SK-N-SH (cell line): ENCODE data around the gene P2RY11. TPM values are rescaled to one million over a fixed set of nuclear protein-coding genes. Genes with fewer than 3 reads are reported as not detected.

ENCODE experiments used
- CTCF ChIA-PET: fragments of 300-600, 350-600 bp; formaldehyde crosslinking; extraction: SDS; loops from one replicate; lab custom pipeline; 2021; lab: Yijun Ruan, JAX
- POLR2A ChIA-PET: fragments of 350-600 bp; sonication (Branson Sonifier 250); formaldehyde crosslinking; extraction: SDS; loops from one replicate; lab custom pipeline; 2020; ENCODE audit warnings: antibody characterized with exemption, inconsistent platforms; lab: Yijun Ruan, JAX
- DNase-seq: peaks from one replicate; pipeline ENCODE4 v3.0.0; 2012
- H2AFZ ChIP-seq: fragments of 200-600 bp; sonication (generic); 2 replicates; pipeline ENCODE4 v1.8.1; 2016; ENCODE audit warnings: antibody characterized with exemption, mild to moderate bottlenecking, low read depth
- H3F3A ChIP-seq: fragments of 200-600 bp; sonication (generic); replicated peaks from 2 replicates; pipeline ENCODE3; 2016; ENCODE audit warnings: antibody characterized with exemption, mild to moderate bottlenecking; ENCODE audit not compliant: insufficient read depth
- H3K27ac ChIP-seq, 2 experiments: fragments of 200-500 bp in 1 of 2; fragments of 200-600 bp in 1 of 2; sonication (Bioruptor generic) in 1 of 2; sonication (generic), shearing (Covaris generic) in 1 of 2; 2 replicates each; pipeline versions ENCODE4 v1.5.1 to v1.6.1; 2014 to 2016; ENCODE audit warnings: low read depth in 2 of 2, inconsistent platforms in 1 of 2, low read length in 1 of 2, mild to moderate bottlenecking in 1 of 2, mixed read lengths in 1 of 2
- H3K27me3 ChIP-seq: fragments of 200-600 bp; sonication (generic), shearing (Covaris generic); 2 replicates; pipeline ENCODE4 v1.6.1; 2016; ENCODE audit warnings: mixed run types; ENCODE audit not compliant: insufficient read depth
- H3K36me3 ChIP-seq, 2 experiments: fragments of 200-500 bp in 1 of 2; fragments of 200-600 bp in 1 of 2; sonication (Bioruptor generic) in 1 of 2; sonication (generic) in 1 of 2; replicated peaks in 1 of 2; 2 replicates each; pipeline versions ENCODE3 to v1.5.1; 2014 to 2016; ENCODE audit warnings: low read length in 1 of 2, mild to moderate bottlenecking in 1 of 2; ENCODE audit not compliant: insufficient read depth in 2 of 2, control insufficient read depth in 1 of 2
- H3K4me1 ChIP-seq, 2 experiments: fragments of 200-500 bp in 1 of 2; fragments of 200-600 bp in 1 of 2; sonication (Bioruptor generic) in 1 of 2; sonication (generic), shearing (Covaris generic) in 1 of 2; 2 replicates each; pipeline versions ENCODE4 v1.5.1 to v1.6.1; 2014 to 2016; ENCODE audit warnings: low read depth in 1 of 2, low read length in 1 of 2, mixed run types in 1 of 2; ENCODE audit not compliant: insufficient read depth in 2 of 2, control insufficient read depth in 1 of 2
- H3K4me2 ChIP-seq: fragments of 200-600 bp; sonication (generic), shearing (Covaris generic); 2 replicates; pipeline ENCODE4 v1.6.1; 2017; ENCODE audit warnings: mixed run types
- H3K4me3 ChIP-seq, 2 experiments: fragments of 200-500 bp in 1 of 2; fragments of 200-600 bp in 1 of 2; sonication (Bioruptor generic) in 1 of 2; sonication (generic), shearing (Covaris generic) in 1 of 2; 2 replicates each; pipeline versions ENCODE4 v1.5.1 to v1.8.1; 2014 to 2016; ENCODE audit warnings: low read depth in 2 of 2, inconsistent platforms in 1 of 2, low read length in 1 of 2, mild to moderate bottlenecking in 1 of 2, mixed read lengths in 1 of 2, moderate library complexity in 1 of 2
- H3K79me2 ChIP-seq: fragments of 200-600 bp; sonication (generic); 2 replicates; pipeline ENCODE4 v1.8.1; 2017; ENCODE audit warnings: mild to moderate bottlenecking; ENCODE audit not compliant: insufficient read depth
- H3K9ac ChIP-seq: fragments of 200-600 bp; sonication (generic); 2 replicates; pipeline ENCODE4 v1.6.1; 2017; ENCODE audit warnings: mixed run types
- H3K9me2 ChIP-seq: fragments of 200-600 bp; sonication (generic); 2 replicates; pipeline ENCODE4 v1.6.1; 2017; ENCODE audit warnings: mixed run types
- H3K9me3 ChIP-seq: fragments of 200-600 bp; sonication (generic); 2 replicates; pipeline ENCODE4 v1.6.1; 2017; ENCODE audit warnings: mixed run types, mild to moderate bottlenecking, moderate library complexity
- H4K20me1 ChIP-seq: fragments of 200-600 bp; sonication (generic); 2 replicates; pipeline ENCODE4 v1.6.1; 2017; ENCODE audit warnings: mild to moderate bottlenecking, mixed run types; ENCODE audit not compliant: insufficient read depth
- ELF1 ChIP-seq: IDR thresholded peaks from 2 replicates; pipeline ENCODE4 v1.4.0; 2012
- EP300 ChIP-seq, 2 experiments: IDR thresholded peaks; 2 replicates each; pipeline versions ENCODE4 v1.4.0 to v1.6.1; 2012; ENCODE audit warnings: borderline replicate concordance in 1 of 2, low read depth in 1 of 2, low read length in 1 of 2
- EZH2phosphoT487 ChIP-seq: fragments of 200-600 bp; sonication (generic); IDR thresholded peaks from 2 replicates; pipeline ENCODE4 v1.6.1; 2017; ENCODE audit warnings: low read depth, mixed run types, mild to moderate bottlenecking, antibody characterized with exemption, moderate library complexity, borderline replicate concordance
- FOSL2 ChIP-seq: IDR thresholded peaks from 2 replicates; pipeline ENCODE4 v1.4.0; 2012; ENCODE audit warnings: low read depth, mild to moderate bottlenecking, moderate library complexity, borderline replicate concordance
- GATA2 ChIP-seq: sonication (generic); formaldehyde crosslinking; IDR thresholded peaks from 2 replicates; pipeline ENCODE4 v1.5.0; 2020; ENCODE audit warnings: mild to moderate bottlenecking, missing genetic modification reagents
- JUND ChIP-seq: IDR thresholded peaks from 2 replicates; pipeline ENCODE4 v1.4.0; 2012
- MEF2A ChIP-seq: IDR thresholded peaks from 2 replicates; pipeline ENCODE4 v1.4.0; 2012; ENCODE audit warnings: low read depth, borderline replicate concordance
- MXI1 ChIP-seq: IDR thresholded peaks from 2 replicates; pipeline ENCODE4 v1.6.1; 2012; ENCODE audit warnings: mild to moderate bottlenecking, low read depth, low read length, improper control_type of control experiment
- NFIC ChIP-seq: IDR thresholded peaks from 2 replicates; pipeline ENCODE4 v1.4.0; 2012; ENCODE audit warnings: borderline replicate concordance
- NRF1 ChIP-seq: IDR thresholded peaks from 2 replicates; pipeline ENCODE4 v1.6.1; 2012; ENCODE audit warnings: low read depth, mild to moderate bottlenecking, low read length
- POLR2AphosphoS5 ChIP-seq: IDR thresholded peaks from 2 replicates; pipeline ENCODE4 v1.6.1; 2012; ENCODE audit warnings: low read depth, low read length
- RCOR1 ChIP-seq: fragments of 150-350 bp; IDR thresholded peaks from 2 replicates; pipeline ENCODE4 v1.6.1; 2017; ENCODE audit warnings: antibody characterized with exemption, low read length
- RXRA ChIP-seq: IDR thresholded peaks from 2 replicates; pipeline ENCODE4 v1.4.0; 2012; ENCODE audit warnings: low read depth, mild to moderate bottlenecking, borderline replicate concordance
- SMC3 ChIP-seq: IDR thresholded peaks from 2 replicates; pipeline ENCODE4 v1.6.1; 2012; ENCODE audit warnings: low read depth, low read length, improper control_type of control experiment
- TAF1 ChIP-seq: IDR thresholded peaks from 2 replicates; pipeline ENCODE4 v1.6.1; 2012; ENCODE audit warnings: low read depth, mild to moderate bottlenecking, low read length, moderate library complexity, borderline replicate concordance
- TCF12 ChIP-seq: IDR thresholded peaks from 2 replicates; pipeline ENCODE4 v1.4.0; 2012
- TEAD4 ChIP-seq: IDR thresholded peaks from 2 replicates; pipeline ENCODE4 v1.4.0; 2012; ENCODE audit warnings: mild to moderate bottlenecking, borderline replicate concordance; ENCODE audit not compliant: insufficient read depth
- WGBS: methylation state at CpG from one replicate; pipeline ENCODE4 v1.1.6; 2017; ENCODE audit warnings: low lambda C conversion rate; 5-methylcytosine and 5-hydroxymethylcytosine counted together
- polyA plus RNA-seq, 3 experiments: library from polyadenylated mRNA; depleted of rRNA; stranded (reverse); fragments of >200 nt; gene quantifications; 2 replicates each; pipeline ENCODE4 v1.2.3, GENCODE V29; 2012
- TF ChIP-seq, protein P1 (sequence below): IDR thresholded peaks from 2 replicates; pipeline ENCODE4; 2012
- TF ChIP-seq, protein P2 (sequence below): IDR thresholded peaks from 2 replicates; pipeline ENCODE4 v1.4.0; 2012; ENCODE audit warnings: low read depth
- TF ChIP-seq, protein P3 (sequence below): fragments of 150-350 bp; IDR thresholded peaks from 2 replicates; pipeline ENCODE4 v1.6.1; 2016; ENCODE audit warnings: mild to moderate bottlenecking, low read depth, low read length
- TF ChIP-seq, protein P4 (sequence below): IDR thresholded peaks from 2 replicates; pipeline ENCODE4 v1.6.1; 2012; ENCODE audit warnings: mild to moderate bottlenecking, low read depth, low read length, moderate library complexity

The P2RY11 gene
- polyA plus RNA-seq, 1 of the 3 experiments (the other 2 are of a cell fraction), result 6.8 TPM

DNA sequence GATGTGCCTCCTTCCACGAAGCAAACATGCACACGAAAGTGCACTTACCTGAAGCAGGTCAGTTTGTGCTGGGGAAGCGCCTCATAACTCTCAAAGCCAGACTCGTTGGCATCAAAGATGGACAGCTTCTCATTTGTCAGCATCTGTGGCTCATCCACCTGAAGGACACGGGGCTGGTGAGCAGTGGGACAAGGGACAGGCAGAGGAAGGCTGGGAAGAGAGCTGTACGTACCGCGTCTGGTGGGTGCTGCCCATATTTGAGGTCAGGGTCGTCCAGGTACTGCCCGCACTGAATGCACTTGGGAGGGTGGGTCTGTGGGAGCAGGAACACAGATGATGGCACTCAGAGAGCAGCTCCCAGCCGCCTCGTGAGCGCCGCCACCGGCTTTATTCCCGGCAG, 48.1 kb downstream of the P2RY11 start:
- TF ChIP-seq SMC3, result no peak
- no peak for TF ChIP-seq EP300 (IDR thresholded peaks at IDR 0.05; ENCODE audit: borderline replicate concordance in 1 of 2, low read depth in 1 of 2, low read length in 1 of 2)
- no peak for TF ChIP-seq NFIC
- TF ChIP-seq TCF12, result no peak
- TF ChIP-seq, protein P1, sequence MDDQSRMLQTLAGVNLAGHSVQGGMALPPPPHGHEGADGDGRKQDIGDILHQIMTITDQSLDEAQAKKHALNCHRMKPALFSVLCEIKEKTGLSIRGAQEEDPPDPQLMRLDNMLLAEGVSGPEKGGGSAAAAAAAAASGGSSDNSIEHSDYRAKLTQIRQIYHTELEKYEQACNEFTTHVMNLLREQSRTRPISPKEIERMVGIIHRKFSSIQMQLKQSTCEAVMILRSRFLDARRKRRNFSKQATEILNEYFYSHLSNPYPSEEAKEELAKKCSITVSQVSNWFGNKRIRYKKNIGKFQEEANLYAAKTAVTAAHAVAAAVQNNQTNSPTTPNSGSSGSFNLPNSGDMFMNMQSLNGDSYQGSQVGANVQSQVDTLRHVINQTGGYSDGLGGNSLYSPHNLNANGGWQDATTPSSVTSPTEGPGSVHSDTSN, result no peak
- TF ChIP-seq, protein P2, sequence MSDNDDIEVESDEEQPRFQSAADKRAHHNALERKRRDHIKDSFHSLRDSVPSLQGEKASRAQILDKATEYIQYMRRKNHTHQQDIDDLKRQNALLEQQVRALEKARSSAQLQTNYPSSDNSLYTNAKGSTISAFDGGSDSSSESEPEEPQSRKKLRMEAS, result no peak
- no peak for TF ChIP-seq TEAD4
- TF ChIP-seq MEF2A, result no peak
- no peak for TF ChIP-seq RCOR1
- TF ChIP-seq, protein P3, sequence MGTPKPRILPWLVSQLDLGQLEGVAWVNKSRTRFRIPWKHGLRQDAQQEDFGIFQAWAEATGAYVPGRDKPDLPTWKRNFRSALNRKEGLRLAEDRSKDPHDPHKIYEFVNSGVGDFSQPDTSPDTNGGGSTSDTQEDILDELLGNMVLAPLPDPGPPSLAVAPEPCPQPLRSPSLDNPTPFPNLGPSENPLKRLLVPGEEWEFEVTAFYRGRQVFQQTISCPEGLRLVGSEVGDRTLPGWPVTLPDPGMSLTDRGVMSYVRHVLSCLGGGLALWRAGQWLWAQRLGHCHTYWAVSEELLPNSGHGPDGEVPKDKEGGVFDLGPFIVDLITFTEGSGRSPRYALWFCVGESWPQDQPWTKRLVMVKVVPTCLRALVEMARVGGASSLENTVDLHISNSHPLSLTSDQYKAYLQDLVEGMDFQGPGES, result no peak
- TF ChIP-seq EZH2phosphoT487, result no peak
- no peak for TF ChIP-seq JUND
- no peak for TF ChIP-seq TAF1
- no peak overlapping the region for H3K9ac ChIP-seq
- no peaks in the 10 kb centered on the region for H3K27me3 ChIP-seq
- WGBS, result 97% methylated on average over 15 of the region's 16 CpGs
- ChIA-PET CTCF (no interaction called here), POLR2A (no interaction called here)
- no peaks in the 10 kb centered on the region for H3K9me2 ChIP-seq
- H3K36me3 ChIP-seq, result peaks cover 50 to 57% of the 10 kb centered on the region in 2 experiments
- no peaks in the 10 kb centered on the region for H3K79me2 ChIP-seq
- H3K4me2 ChIP-seq, result no peak overlapping the region
- H2AFZ ChIP-seq, result no peak overlapping the region
- no peak overlapping the region for H3K4me3 ChIP-seq
- H3K4me1 ChIP-seq, result no peaks in the 10 kb centered on the region
- DNase-seq, result no peak
- H4K20me1 ChIP-seq, result no peaks in the 10 kb centered on the region
- H3K27ac ChIP-seq, result no peak overlapping the region
- no peaks in the 10 kb centered on the region for H3K9me3 ChIP-seq
- no peaks in the 10 kb centered on the region for H3F3A ChIP-seq

DNA sequence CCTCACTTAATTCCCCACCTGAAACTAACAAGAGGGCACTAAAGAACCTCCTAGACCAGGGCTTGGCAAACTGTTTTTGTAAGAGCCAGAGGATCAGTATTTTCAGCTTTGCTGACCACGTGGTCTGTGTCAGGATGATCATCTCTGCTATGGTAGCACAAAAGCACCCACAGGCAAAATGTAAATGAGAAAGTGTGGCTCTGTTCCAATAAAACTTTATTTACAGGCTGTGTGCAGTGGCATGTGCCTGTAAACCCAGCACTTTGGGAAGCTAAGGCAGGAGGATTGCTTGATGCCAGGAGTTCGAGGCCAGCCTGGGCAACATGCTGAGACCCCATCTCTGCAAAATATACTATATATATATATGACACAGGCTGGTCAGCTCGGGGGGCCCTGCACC, 52.0 kb downstream of the P2RY11 start:
- Histone ChIP-seq H3K27me3 (no peaks in the 10 kb centered on the region), H2AFZ (no peak overlapping the region), H3K27ac (no peak overlapping the region), H3K9ac (no peak overlapping the region), H3K79me2 (no peaks in the 10 kb centered on the region), H3K4me2 (no peak overlapping the region), H3K36me3 (peaks cover 48 to 51% of the 10 kb centered on the region in 2 experiments), H3K4me1 (no peaks in the 10 kb centered on the region), H3K4me3 (no peak overlapping the region), H3K9me3 (no peaks in the 10 kb centered on the region), H3F3A (no peaks in the 10 kb centered on the region), H4K20me1 (no peaks in the 10 kb centered on the region), H3K9me2 (no peaks in the 10 kb centered on the region)
- DNase-seq, result no peak
- TF ChIP-seq GATA2 (CRISPR knock-in tag) (no peak), TCF12 (no peak), EP300 (IDR thresholded peaks at IDR 0.05; ENCODE audit: borderline replicate concordance in 1 of 2, low read depth in 1 of 2, low read length in 1 of 2) (no peak), TAF1 (no peak), FOSL2 (no peak), MXI1 (no peak), NRF1 (no peak), RCOR1 (no peak), RXRA (no peak), MEF2A (no peak), ELF1 (no peak), POLR2AphosphoS5 (no peak)
- TF ChIP-seq, protein P3, result no peak
- TF ChIP-seq, protein P4, sequence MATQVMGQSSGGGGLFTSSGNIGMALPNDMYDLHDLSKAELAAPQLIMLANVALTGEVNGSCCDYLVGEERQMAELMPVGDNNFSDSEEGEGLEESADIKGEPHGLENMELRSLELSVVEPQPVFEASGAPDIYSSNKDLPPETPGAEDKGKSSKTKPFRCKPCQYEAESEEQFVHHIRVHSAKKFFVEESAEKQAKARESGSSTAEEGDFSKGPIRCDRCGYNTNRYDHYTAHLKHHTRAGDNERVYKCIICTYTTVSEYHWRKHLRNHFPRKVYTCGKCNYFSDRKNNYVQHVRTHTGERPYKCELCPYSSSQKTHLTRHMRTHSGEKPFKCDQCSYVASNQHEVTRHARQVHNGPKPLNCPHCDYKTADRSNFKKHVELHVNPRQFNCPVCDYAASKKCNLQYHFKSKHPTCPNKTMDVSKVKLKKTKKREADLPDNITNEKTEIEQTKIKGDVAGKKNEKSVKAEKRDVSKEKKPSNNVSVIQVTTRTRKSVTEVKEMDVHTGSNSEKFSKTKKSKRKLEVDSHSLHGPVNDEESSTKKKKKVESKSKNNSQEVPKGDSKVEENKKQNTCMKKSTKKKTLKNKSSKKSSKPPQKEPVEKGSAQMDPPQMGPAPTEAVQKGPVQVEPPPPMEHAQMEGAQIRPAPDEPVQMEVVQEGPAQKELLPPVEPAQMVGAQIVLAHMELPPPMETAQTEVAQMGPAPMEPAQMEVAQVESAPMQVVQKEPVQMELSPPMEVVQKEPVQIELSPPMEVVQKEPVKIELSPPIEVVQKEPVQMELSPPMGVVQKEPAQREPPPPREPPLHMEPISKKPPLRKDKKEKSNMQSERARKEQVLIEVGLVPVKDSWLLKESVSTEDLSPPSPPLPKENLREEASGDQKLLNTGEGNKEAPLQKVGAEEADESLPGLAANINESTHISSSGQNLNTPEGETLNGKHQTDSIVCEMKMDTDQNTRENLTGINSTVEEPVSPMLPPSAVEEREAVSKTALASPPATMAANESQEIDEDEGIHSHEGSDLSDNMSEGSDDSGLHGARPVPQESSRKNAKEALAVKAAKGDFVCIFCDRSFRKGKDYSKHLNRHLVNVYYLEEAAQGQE, result no peak
- POLR2A ChIA-PET, result interaction anchor here (1.2 kb wide), 1 partner anchor 24 kb away, joined by 4 read pairs; no protein-coding TSS in a partner anchor
- 78% methylated on average over 3 of the region's 3 CpGs for WGBS
- CTCF ChIA-PET, result interaction anchor here (0.9 kb wide), 1 partner anchor 24 kb away, joined by 4 read pairs; no protein-coding TSS in a partner anchor
